ENCODE results near the gene CLCN4. TPM values are rescaled to one million over a fixed set of nuclear protein-coding genes. Genes with fewer than 3 reads are reported as not detected.

CLCN4 gene
- total and polyA plus RNA-seq, 2 of the 8 experiments (the other 6 are each of a cell fraction or from before 2014, with no cell fraction given): 3.3 to 11.2 TPM

- POLR2A ChIA-PET (ENCODE audit: partially characterized antibody): no interaction called here
- no peak overlapping the region for H2BK5ac ChIP-seq (ENCODE audit: low read depth, low read length)
- H3K23ac ChIP-seq (ENCODE audit: insufficient read length): no peak overlapping the region
- H3K36me3 ChIP-seq (ENCODE audit: control insufficient read depth in 2 of 4, insufficient read depth in 4 of 4, low read length in 3 of 4): peaks cover 3 to 40% (median 8%) of the 10 kb centered on the region in 4 experiments; a peak in 4 of 8 replicates
- no peaks in the 10 kb centered on the region for H3K23me2 ChIP-seq (ENCODE audit: low read depth, low read length)
- H4K20me1 ChIP-seq (replicated peaks in 1 of 2; ENCODE audit: control insufficient read depth in 1 of 2, insufficient read depth in 2 of 2, low read length in 2 of 2): no peaks in the 10 kb centered on the region
- no peak overlapping the region for H3K27ac ChIP-seq (ENCODE audit: low read depth, low read length)
- no peak overlapping the region for H2BK20ac ChIP-seq (ENCODE audit: low read length)
- H4K8ac ChIP-seq (ENCODE audit: extremely low read depth, insufficient read depth, low read length): no peak overlapping the region
- no peaks in the 10 kb centered on the region for H3K27me3 ChIP-seq (replicated peaks in 1 of 4; ENCODE audit: control insufficient read depth in 3 of 4, extremely low read depth in 1 of 4, insufficient read depth in 3 of 4, low read length in 3 of 4)
- WGBS, 2 experiments (ENCODE audit: extremely low coverage in 1 of 2, insufficient coverage in 1 of 2, insufficient read length in 1 of 2, insufficient replicate concordance in 2 of 2, low coverage in 1 of 2, low lambda C conversion rate in 2 of 2, missing lambda C conversion rate in 1 of 2): 94% methylated on average over 9 of the region's 9 CpGs; no CpG with 5 or more reads in 1 of the 2 experiments
- no peak overlapping the region for H3K18ac ChIP-seq (ENCODE audit: extremely low read depth, low read length)
- no peak overlapping the region for H3K4ac ChIP-seq (replicated peaks; ENCODE audit: insufficient read length, low read depth, low read length)
- no peak overlapping the region for H3K4me3 ChIP-seq (ENCODE audit: extremely low read depth in 1 of 4, insufficient read depth in 2 of 4, low read depth in 3 of 4, low read length in 4 of 4)
- FAIRE-seq: no peak
- H3K9ac ChIP-seq (replicated peaks in 1 of 4; ENCODE audit: extremely low read depth in 1 of 4, low read depth in 3 of 4, low read length in 3 of 4): no peak overlapping the region
- CTCF ChIA-PET (ENCODE audit: partially characterized antibody): interaction anchor here (1.4 to 6.3 kb wide), 2 partner anchors 11 to 125 kb away, joined by 3 to 66 read pairs; no protein-coding TSS in a partner anchor
- no peak overlapping the region for H2AFZ ChIP-seq (ENCODE audit: low read length)
- H2AK5ac ChIP-seq (ENCODE audit: low read depth, low read length): no peak overlapping the region
- no peak overlapping the region for H2BK15ac ChIP-seq (ENCODE audit: low read length)
- no peak overlapping the region for H2BK12ac ChIP-seq (ENCODE audit: low read depth, low read length)
- H3K79me2 ChIP-seq (ENCODE audit: control insufficient read depth in 1 of 2, insufficient read depth in 2 of 2, low read length in 2 of 2): no peaks in the 10 kb centered on the region
- no peak overlapping the region for H3K4me2 ChIP-seq (ENCODE audit: insufficient read depth in 1 of 2, low read depth in 2 of 2, low read length in 2 of 2)
- H3K56ac ChIP-seq (replicated peaks; ENCODE audit: insufficient read length, low read depth, low read length): no peak overlapping the region
- H2BK120ac ChIP-seq (replicated peaks; ENCODE audit: low read depth, low read length): no peak overlapping the region
- peaks cover 24 to 45% of the 10 kb centered on the region in 2 experiments for H3K9me3 ChIP-seq (ENCODE audit: insufficient read depth in 2 of 2, low read depth in 1 of 2, low read length in 1 of 2)
- DNase-seq (ENCODE audit: low read depth in 1 of 2, low spot score in 2 of 2): no peak
- no peak overlapping the region for H4K5ac ChIP-seq (ENCODE audit: insufficient read length, low read depth, low read length)
- H4K91ac ChIP-seq (replicated peaks; ENCODE audit: insufficient read length, low read length): no peak overlapping the region
- H3K14ac ChIP-seq (ENCODE audit: insufficient read length): no peak overlapping the region
- no peaks in the 10 kb centered on the region for H3K79me1 ChIP-seq (ENCODE audit: low read depth, low read length)
- no peaks in the 10 kb centered on the region for H3K4me1 ChIP-seq (replicated peaks in 1 of 4; ENCODE audit: control insufficient read depth in 3 of 4, insufficient read depth in 4 of 4, low read length in 3 of 4)
- no peak for TF ChIP-seq TCF12 (IDR thresholded peaks at IDR 0.05; ENCODE audit: low read depth, low read length)
- no peak for TF ChIP-seq SAP30 (IDR thresholded peaks at IDR 0.05; ENCODE audit: insufficient read depth, insufficient replicate concordance, low read length)
- no peak for TF ChIP-seq SP2 (IDR thresholded peaks at IDR 0.05; ENCODE audit: low read length)
- TF ChIP-seq EGR1 (IDR thresholded peaks at IDR 0.05; ENCODE audit: borderline replicate concordance, low read depth, low read length): no peak
- no peak for TF ChIP-seq MAX (IDR thresholded peaks at IDR 0.05)
- TF ChIP-seq YY1 (IDR thresholded peaks at IDR 0.05; ENCODE audit: low read depth, low read length): no peak
- no peak for TF ChIP-seq TEAD4 (IDR thresholded peaks at IDR 0.05; ENCODE audit: low read depth, low read length)
- no peak for TF ChIP-seq ATF3 (IDR thresholded peaks at IDR 0.05; ENCODE audit: insufficient read depth, low read depth, low read length)
- TF ChIP-seq EP300 (IDR thresholded peaks at IDR 0.05; ENCODE audit: borderline replicate concordance in 1 of 2, low read depth in 2 of 2, low read length in 2 of 2): no peak
- TF ChIP-seq JUN (IDR thresholded peaks at IDR 0.05; ENCODE audit: low read depth, low read length): no peak
- no peak for TF ChIP-seq NANOG (IDR thresholded peaks at IDR 0.05; ENCODE audit: insufficient read depth, low read depth, low read length, poor library complexity, severe bottlenecking)
These were observed 35.0 kb upstream of the CLCN4 start for GRCh38 chrX:10121787-10122186.
